Breast epithelium (tissue), 3 donors: ENCODE results near the gene TBC1D14.

Source experiments
- CTCF ChIP-seq, 3 donors: fragments of 450-650 bp; IDR thresholded peaks; one replicate each; pipeline ENCODE4 v1.5.1; 2016 to 2017; ENCODE audit warnings: antibody characterized with exemption in 3 of 3, mild to moderate bottlenecking in 3 of 3, moderate library complexity in 3 of 3
- POLR2A ChIP-seq: fragments of 450-650 bp; IDR thresholded peaks from one replicate; pipeline ENCODE4 v1.6.1; 2016; ENCODE audit warnings: antibody characterized with exemption, mild to moderate bottlenecking, moderate library complexity

GRCh38 chr4:6938237-6938636, 28.6 kb downstream of the TBC1D14 start:
- TF ChIP-seq CTCF (IDR thresholded peaks at IDR 0.05), result no peak
- no peak for TF ChIP-seq POLR2A
